Kidney epithelial cell (primary cell): ENCODE data around the gene SOX30. TPM values are rescaled to one million over a fixed set of nuclear protein-coding genes. Genes with fewer than 3 reads are reported as not detected.

ENCODE experiments used
- DNase-seq: peaks from one replicate; pipeline ENCODE4 v3.0.0-alpha.2; 2010; ENCODE audit warnings: low read depth
- H3K27me3 ChIP-seq: 2 replicates; pipeline ENCODE4 v1.6.0; 2011; ENCODE audit warnings: low read length; ENCODE audit not compliant: control insufficient read depth, insufficient read depth
- H3K36me3 ChIP-seq: 2 replicates; pipeline ENCODE4 v1.5.1; 2011; ENCODE audit warnings: low read length; ENCODE audit not compliant: control insufficient read depth, insufficient read depth
- H3K4me3 ChIP-seq: 2 replicates; pipeline ENCODE4 v1.5.1; 2011; ENCODE audit warnings: low read depth, mild to moderate bottlenecking, control low read depth, low read length
- total RNA-seq: library from RNA; depleted of rRNA; stranded (reverse); fragments of >200 nt; gene quantifications from 2 replicates; pipeline ENCODE4 v1.2.3, GENCODE V29; 2015
- TF ChIP-seq, protein P1 (sequence below): IDR thresholded peaks from 2 replicates; pipeline ENCODE4 v1.5.1; 2011; ENCODE audit warnings: mild to moderate bottlenecking, moderate library complexity, low read length, control low read depth, inconsistent platforms; ENCODE audit not compliant: insufficient read depth, poor library complexity, severe bottlenecking

Gene SOX30
- total RNA-seq, 1 donor from 2014 or later: 0.08 TPM

DNA sequence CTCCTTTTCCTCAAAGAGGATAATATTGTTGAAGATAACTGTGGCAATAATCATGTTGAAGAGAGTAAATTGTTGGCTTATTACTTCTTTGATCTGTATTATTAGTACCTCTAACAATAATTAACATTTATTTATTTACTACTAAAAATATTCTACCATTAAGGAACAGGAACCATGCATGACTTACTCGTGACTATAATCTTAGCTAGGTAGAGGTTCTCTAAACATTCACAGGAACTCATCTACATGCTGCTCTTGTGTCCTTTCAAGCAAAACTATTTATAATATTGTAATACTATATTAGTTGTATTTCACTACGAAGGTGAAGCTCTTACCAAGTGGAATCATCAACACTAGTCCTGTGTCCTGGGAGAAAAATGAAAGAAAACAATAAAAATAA lies 3.1 kb downstream of the SOX30 start:
- DNase-seq: no peak
- H3K27me3 ChIP-seq: no peaks in the 10 kb centered on the region
- no peaks in the 10 kb centered on the region for H3K36me3 ChIP-seq
- TF ChIP-seq, protein P1, sequence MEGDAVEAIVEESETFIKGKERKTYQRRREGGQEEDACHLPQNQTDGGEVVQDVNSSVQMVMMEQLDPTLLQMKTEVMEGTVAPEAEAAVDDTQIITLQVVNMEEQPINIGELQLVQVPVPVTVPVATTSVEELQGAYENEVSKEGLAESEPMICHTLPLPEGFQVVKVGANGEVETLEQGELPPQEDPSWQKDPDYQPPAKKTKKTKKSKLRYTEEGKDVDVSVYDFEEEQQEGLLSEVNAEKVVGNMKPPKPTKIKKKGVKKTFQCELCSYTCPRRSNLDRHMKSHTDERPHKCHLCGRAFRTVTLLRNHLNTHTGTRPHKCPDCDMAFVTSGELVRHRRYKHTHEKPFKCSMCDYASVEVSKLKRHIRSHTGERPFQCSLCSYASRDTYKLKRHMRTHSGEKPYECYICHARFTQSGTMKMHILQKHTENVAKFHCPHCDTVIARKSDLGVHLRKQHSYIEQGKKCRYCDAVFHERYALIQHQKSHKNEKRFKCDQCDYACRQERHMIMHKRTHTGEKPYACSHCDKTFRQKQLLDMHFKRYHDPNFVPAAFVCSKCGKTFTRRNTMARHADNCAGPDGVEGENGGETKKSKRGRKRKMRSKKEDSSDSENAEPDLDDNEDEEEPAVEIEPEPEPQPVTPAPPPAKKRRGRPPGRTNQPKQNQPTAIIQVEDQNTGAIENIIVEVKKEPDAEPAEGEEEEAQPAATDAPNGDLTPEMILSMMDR: no peak
- H3K4me3 ChIP-seq: no peak overlapping the region

GRCh38 chr5:157648275-157648990 lies 3.8 kb downstream of the SOX30 start:
- TF ChIP-seq, protein P1: no peak
- no peaks in the 10 kb centered on the region for H3K27me3 ChIP-seq
- DNase-seq: no peak
- H3K4me3 ChIP-seq: no peak overlapping the region
- no peaks in the 10 kb centered on the region for H3K36me3 ChIP-seq

DNA sequence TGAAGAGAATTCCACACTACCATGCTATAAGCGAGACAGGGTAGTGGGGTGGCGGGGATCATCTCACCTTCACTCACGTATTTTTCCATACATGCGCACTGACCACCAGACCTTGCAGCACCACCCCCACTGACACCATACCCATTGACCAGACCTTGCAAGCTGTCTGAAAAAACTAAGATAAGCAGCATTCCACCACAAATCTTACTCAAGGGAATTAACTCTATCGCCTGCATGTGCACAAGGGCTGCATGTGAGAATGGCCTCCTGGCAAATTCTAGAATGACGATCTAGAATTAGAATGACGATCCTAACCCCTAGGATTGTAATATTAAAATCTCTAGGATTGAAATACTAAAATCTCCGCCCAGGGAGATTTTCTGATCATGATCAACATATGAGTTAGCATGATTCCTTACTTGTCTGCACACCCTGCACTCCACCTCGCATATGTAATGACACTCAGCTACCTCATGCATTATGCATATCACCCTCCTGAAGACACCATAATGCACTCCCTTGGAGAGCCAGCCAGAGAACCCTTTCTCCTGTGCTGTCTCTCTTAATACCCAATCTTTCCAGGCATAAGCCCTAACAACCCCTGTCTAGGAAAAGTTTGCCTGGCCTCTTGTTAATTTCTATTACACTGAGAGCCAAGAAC lies 11.7 kb downstream of the SOX30 start:
- H3K4me3 ChIP-seq: no peak overlapping the region
- TF ChIP-seq, protein P1: no peak
- no peaks in the 10 kb centered on the region for H3K27me3 ChIP-seq
- DNase-seq: no peak
- H3K36me3 ChIP-seq: no peaks in the 10 kb centered on the region

DNA sequence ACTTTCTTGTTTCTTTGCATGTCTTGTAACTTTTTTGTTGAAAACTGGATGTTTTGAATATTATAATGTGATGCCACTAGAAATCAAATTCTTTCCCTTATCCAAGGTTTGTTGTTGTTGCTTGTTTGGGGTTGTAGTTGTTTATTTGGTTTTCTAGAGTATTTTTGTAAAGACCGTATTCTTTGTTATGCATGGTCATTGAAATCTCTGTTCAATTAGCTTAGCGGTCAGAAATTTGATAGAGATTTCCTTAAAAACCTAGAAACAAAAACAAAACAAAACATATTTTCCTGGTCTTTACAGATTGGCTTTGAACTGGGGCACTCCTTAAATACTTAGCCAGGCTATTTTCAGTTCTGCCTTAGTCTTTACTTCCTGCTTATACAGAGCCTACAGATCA lies 21.9 kb downstream of the SOX30 start:
- Histone ChIP-seq H3K36me3 (no peaks in the 10 kb centered on the region), H3K4me3 (no peak overlapping the region), H3K27me3 (no peaks in the 10 kb centered on the region)
- DNase-seq: no peak
- TF ChIP-seq, protein P1: no peak

GRCh38 chr5:157626831-157627230 lies 25.4 kb downstream of the SOX30 start:
- no peak overlapping the region for H3K4me3 ChIP-seq
- TF ChIP-seq, protein P1: no peak
- DNase-seq: no peak
- H3K36me3 ChIP-seq: no peaks in the 10 kb centered on the region
- no peaks in the 10 kb centered on the region for H3K27me3 ChIP-seq
